Activated CD4-positive, alpha-beta T cell treated with anti-CD3 and anti-CD28 coated beads for 24 hours (primary cell): ENCODE results near the gene BRCA1.
"Not testable (repeated sequence)": the region's sequence is repeated elsewhere in the genome, so short reads cannot be mapped to it uniquely, and the experiment has no call there.

Source experiments
- DNase-seq, 2 donors: peaks; one replicate each; pipeline ENCODE4 v3.0.0-alpha.2; 2020; ENCODE audit warnings: low read depth in 2 of 2

Gene BRCA1

GRCh38 chr17:43069368-43069898, 55.7 kb downstream of the BRCA1 start:
- no peak for DNase-seq

GRCh38 chr17:43068570-43069367, 56.4 kb downstream of the BRCA1 start:
- no peak for DNase-seq

- DNase-seq, result no peak
Measured at GRCh38 chr17:43062984-43063638, 62.1 kb downstream of the BRCA1 start.

GRCh38 chr17:43056051-43056450, 69.1 kb downstream of the BRCA1 start:
- DNase-seq, result no peak

GRCh38 chr17:43053008-43053407, 72.2 kb downstream of the BRCA1 start:
- not testable (repeated sequence) for DNase-seq

- DNase-seq, result no peak
Measured at GRCh38 chr17:43051969-43052368, 73.2 kb downstream of the BRCA1 start.

- DNase-seq, result no peak
Measured at GRCh38 chr17:43044024-43044423, 81.1 kb downstream of the BRCA1 start.

GRCh38 chr17:43043307-43043706, 81.9 kb downstream of the BRCA1 start:
- DNase-seq, result no peak

GRCh38 chr17:43042025-43042628, 83.0 kb downstream of the BRCA1 start:
- DNase-seq, result no peak

GRCh38 chr17:43040655-43041054, 84.5 kb downstream of the BRCA1 start:
- DNase-seq, result no peak

- no peak for DNase-seq
Measured at GRCh38 chr17:43039646-43040045, 85.5 kb downstream of the BRCA1 start.

- DNase-seq, result no peak
Measured at GRCh38 chr17:43034894-43035293, 90.3 kb downstream of the BRCA1 start.

GRCh38 chr17:43033948-43034881, 90.9 kb downstream of the BRCA1 start:
- no peak for DNase-seq

GRCh38 chr17:43031666-43032065, 93.5 kb downstream of the BRCA1 start:
- no peak for DNase-seq

GRCh38 chr17:43030137-43030767, 94.9 kb downstream of the BRCA1 start:
- DNase-seq, result no peak

- no peak for DNase-seq
Measured at GRCh38 chr17:43028221-43028861, 96.8 kb downstream of the BRCA1 start.

GRCh38 chr17:43027091-43028032, 97.8 kb downstream of the BRCA1 start:
- DNase-seq, result no peak

GRCh38 chr17:43026595-43026994, 98.6 kb downstream of the BRCA1 start:
- no peak for DNase-seq

- DNase-seq, result no peak
Measured at GRCh38 chr17:43025766-43026537, 99.2 kb downstream of the BRCA1 start.
